Lower leg skin (tissue), 4 donors: ENCODE measurements around the gene PLCH2. TPM values are rescaled to one million over a fixed set of nuclear protein-coding genes. Genes with fewer than 3 reads are reported as not detected.

Experiments used
- DNase-seq, 2 donors: peaks; one replicate each; pipeline ENCODE4 v3.0.0-alpha.2; 2019; ENCODE audit warnings: low spot score in 2 of 2
- H3K4me3 ChIP-seq: fragments of 200-600 bp; sonication (generic); 2 replicates; pipeline ENCODE4 v1.5.1; 2017; ENCODE audit warnings: mild to moderate bottlenecking, low read depth; ENCODE audit not compliant: poor library complexity, severe bottlenecking
- CTCF ChIP-seq, 3 donors: fragments of 450-650 bp; IDR thresholded peaks; one replicate each; pipeline ENCODE4 v1.5.1; 2016; ENCODE audit warnings: antibody characterized with exemption in 3 of 3, mild to moderate bottlenecking in 3 of 3, moderate library complexity in 2 of 3
- POLR2A ChIP-seq, 2 donors: fragments of 450-650 bp; IDR thresholded peaks; one replicate each; pipeline ENCODE4 v1.6.1; 2016 to 2017; ENCODE audit warnings: antibody characterized with exemption in 2 of 2, mild to moderate bottlenecking in 1 of 2, moderate library complexity in 1 of 2
- WGBS, 2 donors: methylation state at CpG; one replicate each; pipeline ENCODE4 v1.1.5; 2018; 5-methylcytosine and 5-hydroxymethylcytosine counted together
- intact Hi-C: fragments of 100-400 bp; cut with DNase I; formaldehyde crosslinking; loops from one replicate; pipeline ENCODE4 v1.15.0; 2023; ENCODE audit warnings: low total_unique reads
- total RNA-seq, 4 donors: library from RNA; depleted of rRNA; stranded (reverse); fragments of >200 nt; gene quantifications; one replicate each; pipeline ENCODE4 v1.1.0, GENCODE V29; 2016

Gene PLCH2
- total RNA-seq, 4 donors from 2014 or later: 83.2 to 170 (median 115) TPM

- intact Hi-C loops: no loop called here
- H3K4me3 ChIP-seq: no peak overlapping the region
- no peak for DNase-seq
- WGBS, 2 donors: 95 to 96% methylated on average over 14 of the region's 14 CpGs
- TF ChIP-seq CTCF (IDR thresholded peaks at IDR 0.05) (no peak), POLR2A (IDR thresholded peaks at IDR 0.05) (no peak)
These were observed 40.9 kb downstream of the PLCH2 start for GRCh38 chr1:2516946-2517345.

- no peak for TF ChIP-seq CTCF (IDR thresholded peaks at IDR 0.05)
- TF ChIP-seq POLR2A (IDR thresholded peaks at IDR 0.05): no peak
- no peak overlapping the region for H3K4me3 ChIP-seq
- intact Hi-C loops: no loop called here
- WGBS, 2 donors: 95 to 99% methylated on average over 12 to 17 of the region's 17 CpGs
- no peak for DNase-seq
These were observed 41.9 kb downstream of the PLCH2 start for GRCh38 chr1:2517966-2518365.

- DNase-seq: no peak
- TF ChIP-seq CTCF (IDR thresholded peaks at IDR 0.05): no peak
- no peak for TF ChIP-seq POLR2A (IDR thresholded peaks at IDR 0.05)
- WGBS, 2 donors: 95% methylated on average over 26 of the region's 26 CpGs
- no peak overlapping the region for H3K4me3 ChIP-seq
- intact Hi-C loops: no loop called here
These were observed 42.4 kb downstream of the PLCH2 start for GRCh38 chr1:2518528-2518927.

GRCh38 chr1:2519029-2519685 lies 43.1 kb downstream of the PLCH2 start:
- DNase-seq: no peak
- TF ChIP-seq CTCF (IDR thresholded peaks at IDR 0.05) (no peak), POLR2A (IDR thresholded peaks at IDR 0.05) (no peak)
- intact Hi-C loops: no loop called here
- WGBS, 2 donors: 88 to 93% methylated on average over 25 of the region's 25 CpGs
- no peak overlapping the region for H3K4me3 ChIP-seq

GRCh38 chr1:2519729-2520128 lies 43.6 kb downstream of the PLCH2 start:
- WGBS, 2 donors: 92 to 98% methylated on average over 22 to 23 of the region's 30 CpGs
- DNase-seq: no peak
- TF ChIP-seq POLR2A (IDR thresholded peaks at IDR 0.05) (no peak), CTCF (IDR thresholded peaks at IDR 0.05) (no peak)
- H3K4me3 ChIP-seq: no peak overlapping the region
- intact Hi-C loops: no loop called here

- DNase-seq: no peak
- H3K4me3 ChIP-seq: no peak overlapping the region
- intact Hi-C loops: no loop called here
- WGBS, 2 donors: 94 to 98% methylated on average over 16 to 18 of the region's 20 CpGs
- TF ChIP-seq POLR2A (IDR thresholded peaks at IDR 0.05): no peak
- TF ChIP-seq CTCF (IDR thresholded peaks at IDR 0.05): no peak
These were observed 44.1 kb downstream of the PLCH2 start for GRCh38 chr1:2520206-2520605.
